HUES64 (cell line): Measurements from ENCODE around the gene LBR.

Source experiments
- H3K27ac ChIP-seq: 2 replicates; pipeline ENCODE4 v1.7.0; 2013; ENCODE audit warnings: low read depth, low read length, inconsistent platforms
- H3K27me3 ChIP-seq: 2 replicates; pipeline ENCODE4 v1.6.1; 2013; ENCODE audit warnings: mild to moderate bottlenecking, low read length; ENCODE audit not compliant: insufficient read depth
- H3K36me3 ChIP-seq: 2 replicates; pipeline ENCODE4 v1.6.1; 2013; ENCODE audit warnings: mild to moderate bottlenecking, low read length; ENCODE audit not compliant: insufficient read depth
- H3K4me1 ChIP-seq: 2 replicates; pipeline ENCODE4 v1.6.1; 2013; ENCODE audit warnings: mild to moderate bottlenecking, low read length, moderate library complexity; ENCODE audit not compliant: insufficient read depth
- H3K4me3 ChIP-seq: 2 replicates; pipeline ENCODE4 v1.5.1; 2013; ENCODE audit warnings: mild to moderate bottlenecking, low read length, moderate library complexity
- H3K9ac ChIP-seq: 2 replicates; pipeline ENCODE4 v1.6.1; 2013; ENCODE audit warnings: mild to moderate bottlenecking, low read depth, low read length
- H3K9me3 ChIP-seq: 2 replicates; pipeline ENCODE4 v1.6.1; 2013; ENCODE audit warnings: low read depth, low read length; ENCODE audit not compliant: insufficient read depth
- WGBS: fragments of 150-250, 120-280 bp; methylation state at CpG from one replicate; pipeline ENCODE4 v1.1.7; 2013; ENCODE audit warnings: missing lambda C conversion rate; 5-methylcytosine and 5-hydroxymethylcytosine counted together

LBR gene

DNA sequence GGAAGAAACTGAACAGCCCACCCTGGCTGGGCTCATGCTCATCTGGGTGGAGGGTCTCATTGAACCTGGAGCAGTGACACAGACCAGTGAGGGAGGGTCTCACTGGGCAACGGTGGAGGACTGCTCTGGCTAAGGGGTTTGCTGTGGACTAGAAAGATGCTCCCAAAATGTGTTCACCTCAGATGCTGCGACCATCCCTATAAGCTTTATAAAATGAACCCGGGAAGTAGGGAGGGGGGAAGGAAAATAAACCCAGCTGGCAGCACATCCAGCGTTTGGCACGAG, 34.5 kb upstream of the LBR start:
- H3K27ac ChIP-seq = no peak overlapping the region
- WGBS = 93% methylated on average over 5 of the region's 5 CpGs
- no peaks in the 10 kb centered on the region for H3K27me3 ChIP-seq
- H3K4me3 ChIP-seq = no peak overlapping the region
- no peaks in the 10 kb centered on the region for H3K36me3 ChIP-seq
- no peaks in the 10 kb centered on the region for H3K9me3 ChIP-seq
- H3K9ac ChIP-seq = no peak overlapping the region
- peaks cover 22% of the 10 kb centered on the region for H3K4me1 ChIP-seq

DNA sequence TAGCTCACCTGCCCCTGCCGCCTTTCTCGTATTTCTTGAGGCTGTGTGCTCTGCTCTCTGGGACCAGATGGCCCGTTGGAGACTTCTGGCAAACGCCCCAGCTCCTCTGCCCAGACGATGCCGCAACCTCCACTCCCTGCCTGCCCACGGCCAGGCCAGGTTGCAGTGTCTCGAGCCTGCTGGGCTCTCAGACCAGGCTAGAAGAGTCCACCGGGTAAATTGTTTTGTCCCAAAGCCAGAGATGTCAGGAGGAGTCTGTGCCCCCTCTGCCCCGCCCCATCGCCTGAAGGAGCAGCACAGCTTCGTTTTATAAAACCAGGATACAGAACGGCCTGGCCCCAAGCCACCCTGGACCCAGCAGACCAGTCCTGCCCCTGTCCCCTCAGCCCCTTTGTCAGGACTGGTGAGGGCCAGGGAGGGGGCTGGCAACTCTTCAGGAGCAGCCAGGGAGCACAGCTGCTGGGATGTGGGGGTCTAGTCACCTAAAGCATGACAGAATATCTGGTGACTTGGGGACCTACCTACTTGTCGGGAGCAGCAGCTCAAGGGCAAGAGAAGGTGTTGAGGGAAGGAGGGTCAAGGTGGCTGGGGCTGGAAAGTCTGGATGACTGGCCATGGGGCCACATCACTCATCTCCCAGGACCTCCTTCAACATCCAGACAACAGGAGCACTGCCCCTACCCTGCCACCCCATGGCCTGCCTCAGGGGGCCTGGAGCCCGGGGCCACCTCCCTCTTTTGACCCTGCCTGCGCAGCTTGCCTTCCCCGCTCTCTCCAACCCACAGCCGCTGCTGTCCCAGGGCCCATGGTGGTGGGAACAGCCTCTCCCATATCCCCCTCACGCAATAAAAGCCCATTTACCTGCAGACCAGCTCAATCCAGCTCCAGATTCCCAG, 33.9 kb upstream of the LBR start:
- Histone ChIP-seq H3K36me3 (no peaks in the 10 kb centered on the region), H3K27ac (no peak overlapping the region), H3K9me3 (no peaks in the 10 kb centered on the region), H3K9ac (no peak overlapping the region), H3K4me3 (no peak overlapping the region), H3K4me1 (peaks cover 22% of the 10 kb centered on the region), H3K27me3 (no peaks in the 10 kb centered on the region)
- 89% methylated on average over 19 of the region's 19 CpGs for WGBS

DNA sequence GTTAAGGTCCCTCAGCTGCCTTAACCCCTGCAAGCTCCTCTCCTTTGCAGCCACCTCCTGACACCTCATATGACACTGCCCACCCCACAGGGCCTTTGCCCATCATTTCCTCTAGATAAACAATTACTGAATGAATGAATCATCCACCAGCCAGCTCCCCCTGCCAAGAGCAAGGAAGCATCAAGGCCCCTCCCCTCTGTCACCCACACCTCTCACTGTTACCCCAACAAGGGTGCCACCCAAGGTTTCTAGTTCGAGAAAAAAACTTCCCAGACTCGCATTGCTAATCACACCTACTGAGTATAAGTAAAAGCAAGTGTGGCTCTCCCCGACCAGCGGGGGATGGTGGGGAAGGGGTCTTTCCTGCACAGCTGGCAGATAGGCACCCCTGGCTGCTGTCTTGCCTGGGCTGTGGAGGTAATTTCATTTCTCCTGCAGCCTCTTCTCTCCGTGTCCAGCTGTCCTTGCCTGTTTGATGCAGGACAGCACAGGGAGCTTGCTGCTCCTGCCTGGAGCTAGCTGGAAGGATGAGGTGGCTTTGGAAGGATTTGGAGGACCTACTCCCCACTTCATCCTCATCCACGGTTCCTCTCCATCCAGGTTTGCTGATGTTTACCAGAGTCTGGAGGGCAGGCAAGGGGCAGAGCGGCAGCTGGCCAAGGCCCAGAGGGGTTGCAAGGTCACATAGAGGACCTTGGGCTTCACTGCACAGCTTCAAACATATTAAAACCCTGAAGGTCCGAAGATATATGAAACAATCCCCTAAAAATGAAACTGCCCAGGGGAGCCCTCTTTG, 33.1 kb upstream of the LBR start:
- 79% methylated on average over 8 of the region's 8 CpGs for WGBS
- Histone ChIP-seq H3K4me1 (peaks cover 22% of the 10 kb centered on the region), H3K9ac (no peak overlapping the region), H3K27me3 (no peaks in the 10 kb centered on the region), H3K36me3 (no peaks in the 10 kb centered on the region), H3K27ac (no peak overlapping the region), H3K9me3 (no peaks in the 10 kb centered on the region), H3K4me3 (no peak overlapping the region)

DNA sequence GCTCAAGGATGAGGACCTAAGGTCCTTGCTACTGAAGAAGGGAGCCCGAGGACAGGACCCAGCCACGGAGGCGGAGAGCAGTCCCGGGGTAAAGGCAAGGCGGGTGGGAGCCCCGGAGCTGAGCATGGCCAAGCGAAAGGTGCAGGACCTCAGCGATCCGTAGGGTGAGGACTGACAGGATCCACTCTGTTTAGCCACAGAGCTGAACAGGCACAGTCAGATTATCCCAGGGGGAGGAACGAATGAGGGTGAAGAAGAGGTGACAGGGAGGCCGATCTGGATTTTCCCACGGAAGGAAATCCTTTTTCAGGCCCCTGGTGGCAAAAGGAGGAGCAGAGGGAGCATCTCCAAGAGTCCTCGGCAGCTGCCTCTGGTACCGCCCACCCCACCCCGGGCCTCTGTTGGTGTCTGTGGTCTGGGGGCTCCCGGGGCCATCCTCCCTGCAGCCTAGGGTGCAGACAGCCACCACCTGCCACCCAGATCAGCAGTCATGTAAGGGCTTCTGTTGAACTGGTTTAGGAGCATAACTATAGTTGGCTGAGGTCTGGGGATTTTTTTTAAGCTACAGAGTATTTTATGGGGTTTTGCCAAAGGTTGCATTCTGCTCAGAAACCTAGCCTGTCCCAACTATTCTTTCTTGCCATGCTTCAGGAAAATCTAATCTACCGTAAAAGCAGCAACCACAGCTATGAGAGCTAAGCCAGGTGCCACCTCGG, 32.3 kb upstream of the LBR start:
- no peaks in the 10 kb centered on the region for H3K9me3 ChIP-seq
- no peaks in the 10 kb centered on the region for H3K27me3 ChIP-seq
- H3K4me1 ChIP-seq = peaks cover 17% of the 10 kb centered on the region
- no peak overlapping the region for H3K4me3 ChIP-seq
- WGBS = 80% methylated on average over 18 of the region's 18 CpGs
- H3K36me3 ChIP-seq = no peaks in the 10 kb centered on the region
- no peak overlapping the region for H3K9ac ChIP-seq
- H3K27ac ChIP-seq = no peak overlapping the region

DNA sequence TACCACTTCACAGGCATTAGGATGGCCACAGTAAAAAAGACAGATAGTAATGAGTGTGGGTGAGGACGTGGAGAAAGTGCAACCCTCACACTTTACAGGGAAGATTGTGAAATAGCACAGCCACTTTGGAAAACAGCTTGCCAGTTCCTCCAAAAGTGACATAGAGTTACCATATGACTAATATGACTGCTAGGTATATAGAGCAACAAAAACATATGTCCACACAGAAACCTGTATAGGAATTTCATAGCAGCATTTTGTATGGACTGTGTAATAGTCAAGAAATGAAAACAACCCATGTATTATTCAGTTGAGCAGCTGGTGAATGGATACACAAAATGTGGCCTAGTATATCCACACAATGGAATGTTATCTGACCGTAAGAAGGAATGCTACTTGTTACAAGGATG, 30.4 kb upstream of the LBR start:
- Histone ChIP-seq H3K4me1 (0 out of 2 replicates have a peak, but pooled peaks cover 8% of the 10 kb centered on the region), H3K9me3 (no peaks in the 10 kb centered on the region), H3K27ac (no peak overlapping the region), H3K9ac (no peak overlapping the region), H3K4me3 (no peak overlapping the region), H3K27me3 (no peaks in the 10 kb centered on the region), H3K36me3 (no peaks in the 10 kb centered on the region)
- WGBS = 85% methylated on average over 2 of the region's 2 CpGs

DNA sequence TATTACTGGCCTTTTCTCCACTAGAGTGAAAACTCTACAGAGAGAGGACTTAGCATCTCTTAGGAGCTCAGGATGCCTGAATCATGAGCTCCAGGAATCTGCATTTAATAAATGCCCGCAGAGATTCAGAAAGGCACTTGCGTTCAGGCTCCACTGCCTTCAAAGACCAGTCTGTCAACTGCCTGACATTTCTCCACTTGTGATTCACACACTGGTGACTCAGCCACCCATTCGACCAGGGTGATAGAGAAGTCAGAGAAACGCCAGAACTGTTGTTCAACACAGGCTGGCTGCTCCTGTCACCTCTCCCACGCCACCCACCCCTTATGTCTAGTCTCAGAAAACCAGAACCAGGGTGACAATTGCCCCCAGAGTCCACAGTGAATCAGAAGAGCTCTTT, 26.9 kb upstream of the LBR start:
- 66% methylated on average over 5 of the region's 5 CpGs for WGBS
- no peak overlapping the region for H3K9ac ChIP-seq
- no peak overlapping the region for H3K27ac ChIP-seq

DNA sequence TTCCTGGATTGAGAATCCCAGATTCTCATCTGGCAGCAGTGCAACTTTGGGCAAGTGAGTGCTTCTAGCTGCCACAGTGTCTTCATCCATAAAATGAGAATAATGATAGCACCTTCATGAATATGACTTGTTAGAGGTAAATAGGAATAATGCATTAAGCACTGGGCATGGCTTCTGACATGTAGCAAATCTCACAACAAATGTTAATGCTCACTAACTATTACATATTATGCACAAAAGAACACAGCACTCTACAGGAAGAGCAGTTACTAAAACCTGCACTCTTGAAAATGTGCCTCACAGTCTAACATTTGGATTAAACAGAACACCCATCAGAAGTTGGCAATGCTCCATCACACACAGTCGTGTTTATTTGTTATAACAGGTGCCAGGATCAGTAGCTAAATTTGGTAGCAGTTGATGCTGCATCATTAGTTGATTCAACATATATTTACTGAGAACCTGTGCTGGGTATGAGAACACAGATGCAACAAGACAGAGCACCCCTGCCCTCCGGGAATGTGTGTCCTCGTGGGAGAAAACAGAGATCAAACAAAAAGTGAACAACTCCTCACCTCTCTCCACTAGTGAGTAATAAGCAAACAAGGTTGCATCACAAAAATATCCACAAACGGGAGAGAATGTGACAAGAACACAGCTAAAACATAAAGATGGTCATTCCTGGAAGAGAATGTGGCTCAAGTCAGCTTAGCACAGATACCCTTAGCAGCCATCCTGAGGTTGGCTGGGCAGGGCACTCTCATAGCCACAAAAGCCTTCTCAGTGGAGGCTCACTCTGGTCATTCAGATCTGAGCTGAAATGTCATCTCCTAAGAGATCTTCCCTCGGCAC, 26.2 kb upstream of the LBR start:
- Histone ChIP-seq H3K27me3 (no peaks in the 10 kb centered on the region), H3K36me3 (no peaks in the 10 kb centered on the region), H3K4me3 (no peak overlapping the region), H3K9ac (no peak overlapping the region), H3K4me1 (no peaks in the 10 kb centered on the region), H3K9me3 (no peaks in the 10 kb centered on the region), H3K27ac (no peak overlapping the region)
- WGBS = 81% methylated on average over 5 of the region's 5 CpGs

More for the DNA sequence above, 26.9 kb upstream of the LBR start:
- no peaks in the 10 kb centered on the region for H3K36me3 ChIP-seq
- no peak overlapping the region for H3K4me3 ChIP-seq
- no peaks in the 10 kb centered on the region for H3K9me3 ChIP-seq
- H3K27me3 ChIP-seq = no peaks in the 10 kb centered on the region
- no peaks in the 10 kb centered on the region for H3K4me1 ChIP-seq

DNA sequence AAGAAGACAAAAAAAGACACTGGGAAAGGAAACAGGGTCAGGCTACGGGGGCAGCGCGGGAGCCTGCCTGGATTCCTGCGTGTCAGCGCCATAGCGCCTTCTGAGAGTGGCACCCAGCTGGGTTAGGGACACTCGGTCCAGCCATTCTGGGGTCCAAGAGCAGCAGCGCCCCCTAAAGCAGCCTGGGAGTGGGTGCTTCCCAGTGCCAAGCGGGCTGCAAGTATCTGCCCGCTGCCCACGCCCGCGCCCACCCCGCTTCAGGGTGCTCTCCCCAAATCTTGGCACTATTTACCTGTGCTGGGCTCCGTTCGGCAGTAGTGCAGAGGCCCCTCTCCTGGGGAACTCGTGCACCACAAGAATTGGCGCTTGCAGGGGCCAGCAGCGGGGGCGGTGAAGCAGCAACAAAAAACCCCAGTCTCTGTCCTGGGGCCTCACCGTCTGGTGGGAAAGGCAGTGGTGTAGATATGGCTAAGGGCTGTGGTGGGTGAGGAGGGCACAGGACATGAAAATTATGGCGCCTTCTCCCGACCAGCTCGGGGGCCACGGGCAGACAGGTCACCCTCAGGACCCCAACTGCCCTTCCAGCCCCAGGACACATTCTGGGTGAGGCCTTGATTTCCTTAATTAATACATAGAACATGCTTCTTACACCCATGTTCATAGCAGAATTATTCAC, 24.1 kb upstream of the LBR start:
- H3K4me3 ChIP-seq = no peak overlapping the region
- 92% methylated on average over 25 of the region's 25 CpGs for WGBS
- H3K4me1 ChIP-seq = peaks cover 8% of the 10 kb centered on the region
- no peaks in the 10 kb centered on the region for H3K36me3 ChIP-seq
- H3K9ac ChIP-seq = no peak overlapping the region
- no peak overlapping the region for H3K27ac ChIP-seq
- H3K9me3 ChIP-seq = no peaks in the 10 kb centered on the region
- H3K27me3 ChIP-seq = no peaks in the 10 kb centered on the region

DNA sequence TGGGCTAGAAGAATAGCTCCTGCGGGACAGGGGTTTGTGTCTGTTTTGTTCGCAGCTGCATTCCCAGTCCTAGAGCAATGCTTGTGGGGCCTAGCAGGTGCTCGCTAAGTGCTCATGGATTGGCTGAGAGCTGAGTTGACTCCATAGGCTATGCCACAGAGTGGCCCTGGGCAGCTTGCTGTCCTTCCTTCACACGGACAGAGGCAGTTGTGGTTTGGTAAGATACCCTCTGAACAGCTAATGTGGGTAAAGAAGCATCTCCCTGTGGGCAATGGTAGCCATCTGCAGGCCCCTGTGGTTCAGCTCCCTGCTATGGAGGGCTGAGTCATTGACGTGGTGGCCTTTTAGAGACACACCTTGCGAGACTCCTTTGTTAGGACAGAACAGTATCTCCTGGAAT, 23.5 kb upstream of the LBR start:
- Histone ChIP-seq H3K4me1 (peaks cover 15% of the 10 kb centered on the region), H3K27ac (no peak overlapping the region), H3K9me3 (no peaks in the 10 kb centered on the region), H3K36me3 (no peaks in the 10 kb centered on the region), H3K4me3 (no peak overlapping the region), H3K27me3 (no peaks in the 10 kb centered on the region), H3K9ac (no peak overlapping the region)
- 88% methylated on average over 5 of the region's 6 CpGs for WGBS

DNA sequence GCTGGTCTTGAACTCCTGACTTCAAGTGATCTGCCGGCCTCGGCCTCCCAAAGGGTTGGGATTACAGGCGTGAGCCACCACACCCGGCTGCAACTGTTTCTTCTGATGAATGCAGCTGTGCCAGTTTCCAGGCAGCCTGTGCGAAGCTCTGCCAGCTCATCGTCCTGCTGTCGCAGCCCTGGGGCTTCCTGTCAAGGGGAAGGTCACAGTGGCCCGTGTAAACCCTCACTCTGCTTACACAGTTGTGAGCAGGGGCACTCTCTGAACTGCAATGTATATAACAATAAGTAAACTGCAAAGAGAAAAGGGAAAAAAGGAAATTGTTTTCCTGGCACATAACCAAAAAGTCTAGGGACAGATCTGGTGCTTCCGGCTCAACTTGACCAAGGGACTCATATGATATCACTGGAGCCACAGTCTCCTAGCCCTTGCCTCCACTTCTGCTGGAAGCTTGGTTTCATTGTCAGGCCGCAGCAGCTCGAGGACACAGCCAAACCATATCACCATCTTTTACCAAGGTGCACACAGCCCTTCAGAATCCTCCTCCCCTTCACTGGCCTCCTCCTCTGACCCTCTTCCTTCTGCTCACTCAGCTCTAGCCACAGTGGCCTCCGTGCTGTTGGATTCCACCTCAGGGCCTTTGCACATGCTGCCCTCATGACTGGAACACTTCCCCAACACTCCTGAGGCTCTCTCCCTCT, 22.8 kb upstream of the LBR start:
- no peak overlapping the region for H3K27ac ChIP-seq
- WGBS = 93% methylated on average over 12 of the region's 12 CpGs
- no peak overlapping the region for H3K4me3 ChIP-seq
- no peak overlapping the region for H3K9ac ChIP-seq
- no peaks in the 10 kb centered on the region for H3K9me3 ChIP-seq
- H3K27me3 ChIP-seq = no peaks in the 10 kb centered on the region
- no peaks in the 10 kb centered on the region for H3K36me3 ChIP-seq
- peaks cover 22% of the 10 kb centered on the region for H3K4me1 ChIP-seq
